Measurements from ENCODE around the gene ELMOD1. TPM values are rescaled to one million over a fixed set of nuclear protein-coding genes. Genes with fewer than 3 reads are reported as not detected.

The ELMOD1 gene
- total and polyA plus RNA-seq, 2 donors (not counting 1 experiment from before 2014, with no cell fraction given) = not detected

- H3K9me3 Mint-ChIP-seq (ENCODE audit: insufficient read depth) = no peaks in the 10 kb centered on the region
- Histone ChIP-seq H2AFZ (ENCODE audit: insufficient read depth, low read depth, low read length, poor library complexity, severe bottlenecking) (no peak overlapping the region), H3K4me3 (ENCODE audit: control extremely low read depth in 1 of 5, extremely low read depth in 1 of 5, insufficient read depth in 1 of 5, low read depth in 2 of 5, low read length in 4 of 5) (no peak overlapping the region), H3K27me3 (replicated peaks in 1 of 4; ENCODE audit: control extremely low read depth in 1 of 4, control insufficient read depth in 3 of 4, insufficient read depth in 4 of 4, low read length in 3 of 4) (peaks cover 0 to 51% (median 46%) of the 10 kb centered on the region in 4 experiments), H3K79me2 (ENCODE audit: control insufficient read depth, insufficient read depth, low read length) (no peaks in the 10 kb centered on the region), H3K27ac (ENCODE audit: low read length in 2 of 2) (no peak overlapping the region), H4K20me1 (ENCODE audit: control insufficient read depth, insufficient read depth, low read length, poor library complexity, severe bottlenecking) (no peaks in the 10 kb centered on the region), H3K4me1 (ENCODE audit: control insufficient read depth in 2 of 2, insufficient read depth in 2 of 2, low read length in 2 of 2) (peaks cover 25 to 27% of the 10 kb centered on the region in 2 donors), H3K9me3 (ENCODE audit: control extremely low read depth in 1 of 3, control insufficient read depth in 2 of 3, insufficient read depth in 1 of 3, low read length in 2 of 3) (peaks cover 0 to 5% (median 0%) of the 10 kb centered on the region in 3 donors), H3K9ac (ENCODE audit: low read length) (no peak overlapping the region), H3K36me3 (replicated peaks in 1 of 2; ENCODE audit: control extremely low read depth in 1 of 2, control insufficient read depth in 1 of 2, extremely low read depth in 1 of 2, insufficient read depth in 2 of 2, low read length in 1 of 2) (no peaks in the 10 kb centered on the region), H3K4me2 (replicated peaks; ENCODE audit: low read depth, low read length, poor library complexity, severe bottlenecking) (no peak overlapping the region)
- H3K27me3 Mint-ChIP-seq = peaks cover 70% of the 10 kb centered on the region
- TF ChIP-seq EZH2 (IDR thresholded peaks at IDR 0.05; ENCODE audit: borderline replicate concordance, insufficient read depth, low read depth, low read length, poor library complexity, severe bottlenecking) (no peak), CTCF (IDR thresholded peaks at IDR 0.05) (no peak)
- H3K4me1 Mint-ChIP-seq = peaks cover 25% of the 10 kb centered on the region
- DNase-seq (no peak), ATAC-seq (ENCODE audit: low read depth) (no peak)
- no peak overlapping the region for H3K4me3 Mint-ChIP-seq
- CTCF ChIA-PET = interaction anchor here (1.3 to 1.5 kb wide), 2 partner anchors 46 to 48 kb away, joined by 3 to 4 read pairs; no protein-coding TSS in a partner anchor
- intact Hi-C loops (cut with micrococcal nuclease) = no loop called here
- 73% methylated on average over 1 of the region's 2 CpGs for WGBS (ENCODE audit: insufficient coverage)
- POLR2A ChIA-PET = no interaction called here
- no peak overlapping the region for H3K27ac Mint-ChIP-seq
Measured at GRCh38 chr11:107594736-107595135, 3.8 kb downstream of the ELMOD1 start.

GRCh38 chr11:107598225-107599139 lies 7.5 kb downstream of the ELMOD1 start:
- Mint-ChIP-seq H3K27me3 (peaks cover 54% of the 10 kb centered on the region), H3K4me1 (no peaks in the 10 kb centered on the region), H3K27ac (no peak overlapping the region), H3K4me3 (no peak overlapping the region), H3K9me3 (ENCODE audit: insufficient read depth) (no peaks in the 10 kb centered on the region)
- Histone ChIP-seq H3K27ac (ENCODE audit: low read length in 2 of 2) (no peak overlapping the region), H3K4me1 (ENCODE audit: control insufficient read depth in 2 of 2, insufficient read depth in 2 of 2, low read length in 2 of 2) (no peaks in the 10 kb centered on the region), H4K20me1 (ENCODE audit: control insufficient read depth, insufficient read depth, low read length, poor library complexity, severe bottlenecking) (no peaks in the 10 kb centered on the region), H3K4me2 (replicated peaks; ENCODE audit: low read depth, low read length, poor library complexity, severe bottlenecking) (no peak overlapping the region), H3K9me3 (ENCODE audit: control extremely low read depth in 1 of 3, control insufficient read depth in 2 of 3, insufficient read depth in 1 of 3, low read length in 2 of 3) (no peaks in the 10 kb centered on the region), H3K79me2 (ENCODE audit: control insufficient read depth, insufficient read depth, low read length) (no peaks in the 10 kb centered on the region), H3K9ac (ENCODE audit: low read length) (no peak overlapping the region), H3K36me3 (replicated peaks in 1 of 2; ENCODE audit: control extremely low read depth in 1 of 2, control insufficient read depth in 1 of 2, extremely low read depth in 1 of 2, insufficient read depth in 2 of 2, low read length in 1 of 2) (no peaks in the 10 kb centered on the region), H2AFZ (ENCODE audit: insufficient read depth, low read depth, low read length, poor library complexity, severe bottlenecking) (no peak overlapping the region), H3K27me3 (replicated peaks in 1 of 4; ENCODE audit: control extremely low read depth in 1 of 4, control insufficient read depth in 3 of 4, insufficient read depth in 4 of 4, low read length in 3 of 4) (peaks cover 0 to 34% (median 15%) of the 10 kb centered on the region in 4 experiments), H3K4me3 (ENCODE audit: control extremely low read depth in 1 of 5, extremely low read depth in 1 of 5, insufficient read depth in 1 of 5, low read depth in 2 of 5, low read length in 4 of 5) (no peak overlapping the region)
- TF ChIP-seq EZH2 (IDR thresholded peaks at IDR 0.05; ENCODE audit: borderline replicate concordance, insufficient read depth, low read depth, low read length, poor library complexity, severe bottlenecking) (no peak), CTCF (IDR thresholded peaks at IDR 0.05) (peak; percentile 17)
- intact Hi-C loops (cut with micrococcal nuclease) = no loop called here
- CTCF ChIA-PET = interaction anchor here (2.1 kb wide), 1 partner anchor 10 kb away, joined by 5 read pairs; no protein-coding TSS in a partner anchor
- WGBS (ENCODE audit: insufficient coverage) = 76% methylated on average over 5 of the region's 6 CpGs
- DNase-seq (no peak), ATAC-seq (ENCODE audit: low read depth) (no peak)
- POLR2A ChIA-PET = no interaction called here
